Stimulated activated naive CD8-positive, alpha-beta T cell treated with anti-CD3 and anti-CD28 coated beads, Interleukin-15, Interleukin-2, amounts not matched to agents 100 U/mL and 50 U/mL, for 24 hours (primary cell): ENCODE data around the gene AMBP.

Source experiments
- ATAC-seq: fragments of 150-1000 bp; cut with Tn5 transposase; one replicate; pipeline ENCODE4 v1.10.0; 2021
- DNase-seq: peaks from one replicate; pipeline ENCODE4 v3.0.0; 2021

AMBP gene

DNA sequence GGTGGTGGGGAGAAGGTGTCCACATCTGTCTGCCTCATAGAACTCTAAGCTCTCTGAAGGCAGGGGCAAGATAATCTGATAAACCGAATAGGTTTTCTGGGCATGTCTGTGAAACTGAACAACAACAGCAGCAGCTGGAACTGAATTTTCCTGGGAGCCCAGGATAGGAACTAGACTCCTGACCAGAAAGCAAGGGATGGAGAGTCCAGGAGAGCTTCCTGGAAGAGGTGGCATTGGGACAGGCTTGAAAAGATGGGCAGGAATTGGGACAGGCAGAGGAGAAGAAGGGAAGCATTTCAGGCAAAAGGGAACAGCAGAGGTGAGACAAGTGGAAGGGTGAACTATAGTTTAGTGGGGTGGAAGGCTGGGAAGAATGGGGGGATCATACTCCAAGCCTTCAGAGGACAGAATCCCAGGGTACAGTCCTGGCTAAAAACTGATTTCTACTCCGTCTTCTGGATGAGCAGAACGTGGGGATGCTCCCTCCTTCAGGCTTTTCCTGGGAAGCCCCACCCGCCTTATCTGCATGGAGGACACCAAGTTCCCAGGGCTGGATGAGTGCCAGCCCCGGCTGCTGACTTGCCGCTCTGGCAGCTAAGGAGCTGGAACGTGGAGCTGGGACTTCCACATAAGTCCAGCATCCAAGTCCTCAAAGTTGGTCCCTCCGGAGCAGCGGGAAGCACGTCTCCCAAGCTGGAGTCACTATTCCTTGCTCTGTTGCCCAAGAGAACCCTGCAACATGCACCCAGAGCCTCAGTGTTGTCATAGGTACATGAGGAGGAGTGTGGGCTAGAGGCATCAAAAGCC, 34.9 kb upstream of the AMBP start:
- no peak for DNase-seq
- ATAC-seq = no peak

- ATAC-seq (no peak), DNase-seq (no peak)
These were observed 34.2 kb upstream of the AMBP start for GRCh38 chr9:114112325-114112724.

DNA sequence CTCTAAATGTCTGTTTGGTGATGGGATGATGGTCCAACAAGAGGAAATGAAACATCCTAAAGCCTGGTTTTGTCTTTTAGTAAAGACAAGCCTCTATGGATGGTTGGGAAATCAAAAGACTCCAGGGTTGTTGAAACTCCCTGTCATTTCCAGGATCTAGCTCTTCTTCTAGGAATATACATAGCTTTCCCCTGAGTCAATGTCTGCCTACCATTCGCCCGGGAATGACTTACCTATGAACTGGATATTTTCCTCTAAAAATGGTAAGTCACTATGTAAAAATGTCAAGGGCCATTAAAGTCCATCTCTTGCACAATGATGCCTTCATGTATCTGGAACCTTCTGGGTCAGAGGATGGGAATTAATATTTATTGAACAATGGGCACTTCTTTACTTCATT, 32.1 kb upstream of the AMBP start:
- no peak for ATAC-seq
- no peak for DNase-seq

DNA sequence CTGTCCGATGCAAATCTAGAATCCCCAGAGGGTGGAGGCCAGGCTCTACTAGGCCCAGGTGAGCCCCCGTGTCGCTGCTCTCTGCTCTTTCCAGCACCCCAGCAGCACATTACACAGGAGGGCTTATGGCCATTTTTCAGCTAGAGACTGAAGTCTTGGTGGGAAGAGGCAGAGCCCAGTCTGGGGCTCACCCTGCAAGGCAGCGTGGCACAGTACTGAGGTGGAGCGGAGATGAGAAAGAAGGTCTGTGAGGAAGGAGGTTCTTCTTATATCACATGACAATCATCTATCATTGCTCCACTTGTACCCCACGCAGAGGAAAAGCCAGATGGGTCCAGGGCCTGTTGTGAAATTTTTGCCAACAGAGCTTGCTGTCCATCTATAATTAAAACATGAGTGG, 31.0 kb upstream of the AMBP start:
- ATAC-seq (no peak), DNase-seq (no peak)

GRCh38 chr9:114108016-114108833, 30.1 kb upstream of the AMBP start:
- DNase-seq = peak; percentile 74

GRCh38 chr9:114107286-114108001, 29.3 kb upstream of the AMBP start:
- DNase-seq = no peak
- no peak for ATAC-seq

More at GRCh38 chr9:114108016-114108833, 30.1 kb upstream of the AMBP start:
- peak; percentile 81 for ATAC-seq

DNA sequence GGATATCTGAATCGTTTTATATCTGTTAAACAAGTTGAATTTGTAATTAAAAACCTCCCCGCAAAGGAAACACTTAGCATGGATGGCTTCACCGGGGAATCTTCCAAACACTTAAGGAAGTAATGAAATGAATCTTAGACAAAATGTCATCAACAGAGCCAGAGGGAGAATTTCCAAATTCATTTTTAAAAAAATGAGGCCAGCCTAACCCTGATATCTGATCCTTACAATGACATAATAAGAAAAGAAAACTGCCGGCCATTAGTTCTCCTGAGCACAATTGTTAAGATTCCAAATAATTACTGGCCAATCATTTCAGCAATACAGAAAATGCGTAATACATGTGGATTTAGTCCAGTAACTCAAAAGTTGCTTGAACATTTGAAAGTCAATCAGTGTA, 27.1 kb upstream of the AMBP start:
- ATAC-seq (no peak), DNase-seq (no peak)

DNA sequence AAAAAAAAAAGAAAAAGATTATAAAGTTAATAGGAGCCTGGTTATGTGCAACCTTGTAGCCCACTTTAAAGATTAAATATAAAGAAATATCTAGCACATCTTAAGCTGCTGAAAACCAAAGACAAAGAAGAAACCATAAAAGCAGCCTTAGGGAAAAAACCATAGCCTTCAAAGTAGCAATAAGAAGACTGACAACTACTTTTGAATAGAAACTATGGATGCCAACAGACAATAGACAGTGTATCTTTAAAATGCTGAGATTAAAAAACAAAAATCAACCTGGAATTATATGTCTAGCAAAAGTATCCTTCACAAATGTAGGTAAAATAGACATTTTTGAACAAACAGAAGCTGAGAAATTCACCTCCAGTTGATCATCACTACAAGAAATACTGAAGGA, 24.4 kb upstream of the AMBP start:
- no peak for ATAC-seq

DNA sequence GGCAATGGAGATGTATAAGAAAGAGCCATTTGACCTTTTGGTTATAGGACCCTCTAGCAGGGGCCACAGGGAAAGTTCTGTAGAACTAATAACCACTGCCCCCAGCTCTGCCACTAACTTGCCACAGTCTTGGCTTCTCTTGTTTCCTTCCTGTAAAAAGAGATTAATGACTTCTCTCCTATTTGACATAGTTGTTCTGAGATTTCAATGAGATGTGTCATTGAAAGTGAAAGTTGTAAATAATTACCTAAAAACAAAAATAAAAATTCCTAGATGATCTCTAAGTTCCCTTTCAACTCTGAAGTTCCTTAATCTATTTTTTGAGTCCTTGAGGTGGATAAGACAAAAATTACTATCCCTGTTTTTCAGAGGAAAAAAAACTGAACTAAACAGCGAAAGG, 22.4 kb upstream of the AMBP start:
- ATAC-seq (no peak), DNase-seq (no peak)

More for the DNA sequence above, 24.4 kb upstream of the AMBP start:
- DNase-seq = no peak

DNA sequence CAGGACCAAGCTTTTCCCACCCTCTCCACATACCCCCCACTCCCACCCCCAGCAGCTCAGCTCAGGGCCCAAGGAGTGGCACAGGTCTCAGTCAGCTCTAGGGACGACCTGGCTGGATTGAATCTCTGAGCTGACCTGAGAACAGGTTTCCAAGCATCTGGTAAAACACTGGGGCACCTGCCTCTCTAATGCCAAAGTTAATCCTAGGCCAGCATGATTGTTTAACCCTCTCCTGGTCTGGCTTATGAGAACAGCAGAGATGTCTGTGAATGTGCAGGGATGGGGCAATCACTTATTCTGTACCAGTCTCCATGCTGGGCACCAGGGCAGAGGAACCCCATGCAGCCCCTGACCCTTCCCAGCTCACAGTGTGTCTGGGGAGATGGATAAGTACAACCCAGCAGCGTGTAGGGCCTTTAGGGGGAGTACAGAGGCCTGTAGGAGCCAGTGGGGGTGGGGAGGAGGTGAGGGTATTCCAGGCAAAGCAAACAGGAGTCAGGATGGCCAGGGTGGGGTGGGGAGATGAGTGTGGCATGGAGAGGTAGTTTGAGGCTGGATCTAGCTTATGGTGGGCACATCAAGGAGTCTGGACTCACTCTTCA, 21.7 kb upstream of the AMBP start:
- no peak for DNase-seq
- no peak for ATAC-seq

DNA sequence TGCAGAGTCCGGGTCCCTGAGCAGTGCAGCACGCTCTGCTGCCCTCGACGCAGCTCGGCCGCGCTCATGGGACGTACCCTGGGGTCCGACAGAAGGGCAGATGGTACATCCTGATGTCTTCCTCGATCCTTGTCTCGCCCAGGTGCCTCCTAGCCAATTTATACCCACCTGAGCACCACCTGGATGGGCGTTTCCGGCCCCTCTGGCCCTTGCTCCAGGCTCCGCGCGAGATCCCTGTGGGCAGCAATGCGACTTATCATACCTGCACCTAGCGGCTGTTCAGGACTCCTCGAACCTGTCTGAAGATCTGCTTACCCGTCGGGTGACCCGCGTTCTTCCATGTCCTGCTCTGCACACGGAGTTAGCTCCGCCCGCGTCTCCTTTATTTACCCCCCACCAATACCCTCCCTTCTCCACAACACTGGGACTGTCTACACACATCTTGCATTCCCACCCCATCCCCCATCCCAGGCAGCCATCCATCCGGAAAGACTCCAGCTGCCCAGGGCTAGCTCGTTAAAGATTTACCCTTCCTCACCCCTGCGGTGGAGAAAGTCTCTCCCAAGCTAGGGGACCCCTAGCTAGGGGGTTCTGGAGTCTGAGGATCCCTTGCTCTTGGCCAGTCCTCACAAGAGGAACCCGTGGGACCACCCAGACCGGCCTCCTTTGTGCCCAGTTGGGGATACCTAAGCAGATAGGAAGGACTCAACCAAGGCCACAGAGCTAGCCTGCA, 21.0 kb upstream of the AMBP start, which contains the start of gene KIF12:
TSS of gene KIF12 (minus strand) at position 357 of the 733 bp plus-strand sequence. CDS start at position 341, 16 bp downstream.
- ATAC-seq (no peak), DNase-seq (no peak)

DNA sequence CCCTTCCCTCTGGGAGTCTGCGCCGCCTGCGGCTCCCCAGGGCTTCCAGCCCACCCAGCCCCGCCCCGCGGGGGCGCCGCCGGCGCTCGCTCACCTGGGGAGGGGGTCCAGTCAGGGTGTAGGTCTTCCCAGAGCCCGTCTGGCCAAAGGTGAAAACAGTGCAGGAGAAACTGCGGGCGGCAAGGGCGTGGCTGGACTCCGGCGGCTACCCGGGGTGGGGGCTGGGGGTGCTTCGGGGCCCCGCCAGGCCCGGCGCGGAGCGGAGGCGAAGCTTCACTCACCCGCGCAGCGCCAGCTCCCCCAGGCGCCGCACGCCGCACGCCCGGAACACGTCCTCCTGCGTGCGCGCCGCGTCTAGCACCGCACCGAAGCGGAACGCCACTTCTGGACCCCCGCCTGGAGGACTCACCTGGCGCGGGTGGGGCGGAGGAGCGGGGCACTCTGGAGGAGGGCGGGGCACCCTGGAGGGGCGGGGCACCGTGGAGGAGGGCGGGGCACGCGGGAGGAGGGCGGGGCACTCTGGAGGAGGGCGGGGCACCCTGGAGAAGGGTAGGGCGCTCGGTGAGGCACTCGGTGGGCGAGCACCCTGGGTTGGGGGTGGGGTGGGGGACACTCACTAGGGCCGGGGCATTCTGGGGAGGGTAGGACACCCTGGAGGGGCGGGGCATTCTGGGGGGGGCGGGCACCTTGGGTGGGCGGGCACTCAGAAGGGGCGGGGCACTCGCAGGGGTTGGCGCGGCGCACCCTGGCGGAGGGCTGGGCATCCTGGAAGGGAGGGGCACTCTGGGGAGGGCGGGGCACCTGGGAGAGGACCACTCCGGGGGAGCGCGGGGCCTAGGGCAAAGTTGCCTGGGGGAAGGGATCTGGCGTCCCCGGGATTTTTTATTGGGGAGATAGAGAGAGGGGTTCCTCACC, 20.2 kb upstream of the AMBP start:
- ATAC-seq (peak; percentile 62), DNase-seq (peak; percentile 50)

GRCh38 chr9:114097613-114098020, 19.5 kb upstream of the AMBP start:
- no peak for ATAC-seq
- DNase-seq = no peak

- no peak for ATAC-seq
- DNase-seq = no peak
These were observed 18.9 kb upstream of the AMBP start for GRCh38 chr9:114096866-114097612.

- ATAC-seq = no peak
- DNase-seq = peak; percentile 25
These were observed 18.0 kb upstream of the AMBP start for GRCh38 chr9:114096041-114096511.

DNA sequence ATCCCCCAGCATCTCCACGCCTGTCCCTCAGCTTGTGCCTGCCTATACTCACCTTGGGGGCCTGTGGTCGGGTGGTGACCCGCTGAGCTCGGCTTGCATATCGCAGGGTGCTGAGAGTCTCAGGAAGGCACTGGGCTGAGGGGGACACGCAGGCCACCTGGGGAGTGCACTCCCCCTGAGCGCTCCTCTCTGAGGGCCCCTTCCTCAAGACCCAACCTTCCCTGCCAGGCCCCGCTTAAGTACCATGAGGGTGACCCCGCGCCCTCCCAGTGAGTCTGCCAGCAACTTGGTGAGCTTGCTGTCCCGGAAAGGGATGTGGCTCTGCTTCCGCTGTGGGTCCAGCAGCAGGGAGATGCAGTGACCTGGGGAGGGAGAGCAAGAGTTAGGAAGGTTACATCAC, 16.9 kb upstream of the AMBP start:
- ATAC-seq (no peak), DNase-seq (no peak)

- no peak for DNase-seq
- no peak for ATAC-seq
These were observed 15.8 kb upstream of the AMBP start for GRCh38 chr9:114093761-114094505.

- DNase-seq = no peak
- no peak for ATAC-seq
These were observed 15.0 kb upstream of the AMBP start for GRCh38 chr9:114093031-114093471.

GRCh38 chr9:114092336-114092735, 14.2 kb upstream of the AMBP start:
- DNase-seq (no peak), ATAC-seq (no peak)
